NCI-H69 (cell line): Measurements from ENCODE around the gene ADAM12.
A peak's percentile ranks its signal among the peaks of the same experiment; 100 is the strongest.

Experiments used
- DNase-seq: peaks from one replicate; lab custom pipeline; 2025; lab: John Stamatoyannopoulos, UW

ADAM12 gene

DNA sequence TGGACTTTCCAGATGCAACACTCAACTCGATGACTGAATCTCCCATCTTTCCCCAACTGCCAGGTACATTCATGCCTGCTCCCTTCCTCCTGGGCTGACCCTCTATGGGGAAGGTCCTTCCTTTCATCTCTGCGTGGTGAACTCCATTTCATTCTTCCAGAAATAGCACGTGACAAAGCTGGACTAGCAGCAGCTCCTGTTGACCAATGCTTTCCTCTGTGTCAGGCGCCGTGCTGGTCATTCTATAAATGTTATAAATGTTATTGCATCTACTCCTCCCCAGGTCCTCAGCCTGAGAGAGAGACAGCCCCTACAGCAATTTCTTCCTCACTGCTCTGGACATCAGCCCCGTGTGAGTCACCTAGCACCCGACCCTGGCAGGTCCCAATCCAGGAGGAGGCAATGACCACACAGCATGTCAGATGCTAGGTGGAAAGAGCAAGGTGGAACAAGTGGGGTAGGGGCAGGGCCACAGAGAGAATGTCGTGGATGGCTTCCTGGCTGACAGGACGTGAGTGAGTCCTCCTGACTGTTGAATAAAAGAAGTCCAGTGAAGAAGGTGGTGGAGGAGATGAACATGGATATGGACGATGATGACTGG is 178.1 kb downstream of the ADAM12 start:
- no peak for DNase-seq

DNA sequence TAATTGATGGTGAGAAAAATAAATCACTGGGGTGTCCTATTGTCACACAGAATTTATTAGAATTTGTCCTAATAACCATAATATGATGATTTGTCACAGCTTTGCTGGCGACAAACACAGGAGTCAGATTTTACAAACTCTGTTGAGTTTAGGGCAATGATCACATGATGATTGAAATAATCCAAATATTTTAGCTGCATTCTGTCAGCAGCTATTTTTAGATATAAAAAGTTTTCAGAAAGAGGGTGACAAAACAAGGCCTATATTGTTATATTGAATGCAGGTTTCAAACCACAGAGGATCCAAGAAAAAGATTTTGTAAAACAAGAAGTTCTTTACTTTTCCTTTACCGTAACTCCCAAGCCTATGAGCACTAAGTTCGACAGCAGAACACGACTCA is 178.8 kb downstream of the ADAM12 start:
- no peak for DNase-seq

DNA sequence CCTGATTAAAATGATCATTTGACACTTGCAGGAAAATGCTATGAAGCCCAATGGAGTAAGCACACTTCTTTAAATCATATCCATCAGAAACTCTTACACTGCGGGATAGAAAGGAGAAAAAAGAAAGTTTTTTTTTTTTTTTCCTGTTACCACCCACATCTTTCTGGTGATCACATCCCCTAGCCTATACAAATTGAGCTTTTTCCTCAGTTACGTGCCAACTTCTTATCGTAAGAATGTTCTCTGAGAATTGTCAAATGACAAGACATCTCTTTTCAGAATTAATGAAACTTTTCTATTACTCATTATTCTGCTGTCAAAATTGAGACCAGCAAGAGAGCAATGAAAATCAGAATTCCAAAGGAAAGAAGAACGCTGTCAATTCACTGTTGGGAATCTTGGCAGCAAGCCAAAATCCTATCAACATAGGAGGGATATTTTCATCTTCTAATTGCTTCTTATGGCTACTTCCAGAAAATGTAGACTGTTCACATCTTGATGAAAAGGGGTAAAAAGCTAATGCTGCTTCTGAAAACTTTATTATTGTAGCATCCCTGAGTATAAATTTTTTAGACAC is 179.5 kb downstream of the ADAM12 start:
- DNase-seq, result peak; percentile 24

DNA sequence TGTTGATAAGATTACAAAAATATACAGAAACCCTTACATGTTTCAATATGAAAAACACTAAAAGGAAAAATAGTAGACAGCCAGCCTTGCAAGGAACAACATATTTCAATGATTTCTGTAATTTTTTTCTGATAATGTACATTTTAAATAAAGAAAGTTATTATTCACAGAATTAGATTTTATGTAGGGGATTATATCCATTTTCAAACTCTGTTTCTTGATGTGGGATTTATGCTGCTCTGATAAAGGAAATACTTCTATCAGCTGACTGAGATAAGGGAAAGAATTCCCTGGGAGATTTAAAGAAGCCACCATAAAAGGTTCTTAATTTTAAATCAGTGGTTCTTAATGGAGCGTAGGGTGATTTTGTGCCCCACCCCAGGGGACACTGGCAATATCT is 180.4 kb downstream of the ADAM12 start:
- no peak for DNase-seq

DNA sequence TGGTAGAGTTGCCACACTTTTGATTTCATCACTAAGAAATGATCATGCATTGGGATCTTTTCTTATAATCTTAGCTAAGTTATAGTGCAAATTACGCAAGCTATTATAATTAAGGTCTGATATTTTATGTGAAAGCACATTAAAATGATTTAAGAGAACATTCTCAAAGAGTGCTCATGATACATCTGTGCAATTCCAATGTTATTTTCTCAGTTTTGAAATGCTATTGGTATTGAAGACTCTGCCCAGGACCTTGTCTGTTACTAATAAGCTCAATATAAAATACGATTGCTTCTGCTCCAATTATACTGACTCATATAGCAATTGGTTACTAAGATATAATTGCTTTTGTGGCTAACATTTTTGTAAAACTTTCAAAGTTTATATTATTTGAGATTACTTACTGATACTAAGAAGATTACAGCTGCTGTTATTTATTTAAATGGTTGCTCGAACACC is 180.9 kb downstream of the ADAM12 start:
- DNase-seq, result no peak

DNA sequence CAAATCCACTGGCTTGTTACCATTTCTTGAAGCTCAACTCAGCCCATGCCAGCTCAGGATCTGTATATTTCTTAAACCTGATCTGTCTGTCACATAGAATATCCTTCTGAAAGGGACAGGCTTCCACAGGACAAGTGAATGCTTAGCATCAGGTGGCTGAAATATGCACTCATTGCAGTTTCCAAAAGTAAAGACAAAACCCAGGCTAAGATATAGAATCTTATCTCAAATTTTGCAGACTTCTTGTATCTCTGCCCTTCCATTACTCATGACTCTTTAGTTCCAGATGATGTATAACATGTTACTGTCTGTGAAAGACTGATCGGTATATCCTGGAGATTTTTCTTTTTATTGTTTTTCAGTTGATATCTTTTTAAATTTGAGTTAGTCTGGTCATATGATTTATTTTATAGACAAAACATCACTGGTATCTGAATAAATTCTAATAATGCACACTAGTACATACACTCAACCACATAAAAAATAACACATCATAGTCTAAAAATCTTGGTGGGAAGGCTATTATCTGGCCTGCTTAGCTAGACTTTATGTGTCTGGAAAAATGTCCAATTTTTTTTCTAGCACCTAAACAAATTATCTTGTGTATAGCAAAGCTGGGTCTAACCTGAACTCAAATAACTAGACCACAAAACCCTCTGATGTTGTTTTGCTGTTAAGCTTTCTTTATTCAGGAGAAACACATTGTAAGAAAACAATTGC is 182.6 kb downstream of the ADAM12 start:
- DNase-seq, result no peak

DNA sequence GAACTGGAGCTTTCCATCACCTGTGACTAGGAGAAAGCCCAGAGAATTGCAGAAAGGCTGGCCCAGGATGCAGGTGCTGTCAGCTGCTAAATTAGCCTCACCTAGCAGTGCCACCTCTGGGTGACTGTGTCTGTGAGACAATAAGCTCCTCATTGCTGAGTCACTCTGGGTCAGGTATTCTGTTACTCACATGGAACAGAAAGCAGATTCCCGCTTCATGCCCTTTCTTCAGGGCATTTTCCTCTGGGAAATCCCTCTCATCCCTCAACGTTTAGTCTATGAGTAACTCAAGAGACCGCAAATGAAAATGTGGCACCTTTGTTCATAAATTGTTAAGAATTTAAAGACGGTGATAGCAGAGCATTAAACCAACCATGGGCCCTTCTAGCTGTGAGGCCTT is 184.0 kb downstream of the ADAM12 start:
- peak; percentile 50 for DNase-seq

DNA sequence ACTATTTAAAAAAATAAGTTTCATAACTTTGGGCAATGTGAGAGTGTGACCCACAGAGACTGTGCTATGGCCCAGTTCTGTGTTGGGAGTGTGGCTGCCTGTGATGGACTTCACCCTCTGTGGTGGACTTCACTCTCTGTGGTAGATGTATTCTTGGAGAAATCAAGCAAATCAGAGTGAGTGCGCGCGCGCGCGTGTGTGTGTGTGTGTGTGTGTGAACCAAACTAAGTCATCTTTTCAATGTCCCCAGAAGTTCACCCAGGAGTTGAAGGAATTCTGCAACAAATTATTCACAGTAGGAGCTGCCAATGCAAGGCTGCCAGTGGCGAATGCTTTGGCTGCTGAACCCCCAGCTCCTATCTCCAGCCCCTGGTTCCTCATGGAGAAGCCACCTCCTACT is 184.5 kb downstream of the ADAM12 start:
- no peak for DNase-seq

DNA sequence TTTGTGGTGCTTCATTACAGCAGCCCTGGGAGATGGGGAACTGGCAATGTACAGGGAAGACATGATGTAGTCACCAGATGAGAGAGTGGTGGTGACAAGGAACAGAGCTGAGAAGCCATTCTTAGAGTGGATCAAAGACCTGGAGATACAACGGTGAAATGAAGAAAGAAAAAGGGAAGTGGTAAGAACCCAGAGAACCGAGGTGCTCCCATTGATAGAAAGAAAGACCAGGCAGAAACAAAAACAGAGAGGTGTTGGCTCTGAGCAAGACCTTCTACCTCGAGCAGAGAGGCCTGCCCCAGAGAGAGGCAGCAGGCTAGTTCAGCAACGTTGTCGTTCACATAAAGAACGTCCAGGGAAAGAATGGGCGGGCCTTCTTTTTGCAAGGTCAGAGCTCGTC is 186.7 kb downstream of the ADAM12 start:
- DNase-seq, result no peak

DNA sequence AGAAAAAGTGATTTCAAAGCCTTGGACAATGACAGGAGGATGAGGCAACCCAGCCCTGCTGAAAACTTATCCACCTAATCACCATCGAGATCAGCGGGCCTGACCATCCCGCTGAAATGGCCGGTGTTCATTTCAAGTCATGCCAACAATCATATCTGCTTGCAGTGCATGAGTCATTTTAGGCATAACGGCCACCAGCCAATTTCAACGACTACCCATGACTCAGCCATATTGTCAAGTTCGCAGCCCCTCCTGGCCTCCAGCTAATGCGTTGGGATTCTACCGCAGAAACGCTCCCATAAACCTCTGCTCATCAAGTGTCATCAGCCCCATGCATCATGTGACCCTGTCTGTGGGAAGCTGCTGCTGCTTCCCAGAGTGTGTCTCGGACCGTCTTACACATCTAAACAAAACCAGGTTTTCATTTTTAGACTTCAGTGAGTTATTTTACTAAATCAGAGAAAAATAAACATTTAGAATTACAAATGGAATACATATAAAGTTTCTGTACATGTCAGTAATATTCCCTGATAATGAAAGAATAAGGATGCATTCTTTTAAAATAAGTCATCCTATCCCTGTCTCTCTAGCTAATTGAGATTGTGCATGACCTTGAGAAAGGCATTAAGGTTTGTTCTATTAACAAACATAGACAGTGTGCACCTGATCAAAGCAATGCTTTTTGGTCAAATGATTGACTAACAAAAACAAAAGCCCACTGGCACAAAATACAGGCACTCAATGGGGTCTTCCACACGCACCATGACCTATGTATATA is 188.9 kb downstream of the ADAM12 start:
- DNase-seq, result no peak

DNA sequence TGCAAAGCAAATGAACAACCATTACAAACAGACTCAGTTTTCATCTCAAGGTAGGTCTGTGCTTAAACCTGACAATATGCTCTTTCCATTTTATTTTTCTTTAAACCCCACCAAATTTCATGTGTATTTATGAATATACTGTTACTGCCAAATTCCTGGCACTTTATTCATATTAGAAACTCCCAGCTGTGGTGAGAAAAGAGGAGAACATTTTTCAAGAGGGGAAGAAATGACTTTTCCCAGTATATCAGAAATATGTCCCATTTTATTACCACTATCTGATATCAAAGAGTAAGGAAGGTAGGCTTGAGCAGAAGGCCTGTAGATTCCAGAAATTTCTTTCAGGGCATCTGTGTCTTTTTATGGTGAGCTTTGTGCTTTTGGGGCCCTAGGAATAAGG is 189.6 kb downstream of the ADAM12 start:
- DNase-seq, result no peak

DNA sequence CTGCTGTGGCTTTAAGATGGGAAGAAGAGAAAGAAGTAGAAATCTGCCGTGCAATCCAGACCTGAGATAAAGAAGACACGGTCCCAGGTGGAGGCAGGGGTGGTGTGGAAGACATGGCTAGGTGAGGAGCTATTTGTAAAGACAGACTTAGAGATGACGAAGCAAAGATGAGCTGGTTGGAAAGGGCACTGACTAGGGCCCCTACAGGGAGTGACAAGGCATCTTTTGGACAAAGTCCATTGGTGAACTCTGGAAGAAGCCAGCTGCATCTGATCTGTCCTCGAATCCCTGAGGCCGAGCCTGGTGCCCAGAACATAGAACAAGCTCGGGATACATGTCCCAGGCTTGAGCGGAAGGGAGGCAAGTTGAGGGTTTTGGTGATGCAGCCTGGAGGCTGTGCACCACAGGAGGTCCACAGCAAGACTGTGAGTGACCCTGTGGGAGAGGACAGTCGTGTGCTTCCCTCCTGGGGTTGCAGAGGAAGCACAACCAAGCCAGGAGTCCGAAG is 191.2 kb downstream of the ADAM12 start:
- DNase-seq, result no peak

DNA sequence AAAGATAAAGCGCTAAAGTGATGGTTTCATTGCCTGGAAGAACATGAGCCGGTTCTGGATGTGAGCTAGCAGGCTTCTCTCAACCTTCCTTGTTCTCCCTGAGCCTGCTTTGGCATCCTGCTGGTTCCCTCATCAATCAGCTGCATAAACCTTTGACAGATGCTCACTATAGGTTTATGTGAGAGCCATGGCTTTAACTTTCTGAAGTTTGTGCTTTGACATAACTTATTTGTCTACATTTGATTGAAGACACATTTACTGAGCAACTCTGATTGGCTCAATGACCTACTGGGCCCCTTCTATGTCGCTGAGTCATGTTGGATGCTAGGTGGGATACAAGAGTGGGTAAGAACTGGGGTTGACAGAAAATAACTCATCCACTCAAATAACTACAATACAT is 192.0 kb downstream of the ADAM12 start:
- no peak for DNase-seq

DNA sequence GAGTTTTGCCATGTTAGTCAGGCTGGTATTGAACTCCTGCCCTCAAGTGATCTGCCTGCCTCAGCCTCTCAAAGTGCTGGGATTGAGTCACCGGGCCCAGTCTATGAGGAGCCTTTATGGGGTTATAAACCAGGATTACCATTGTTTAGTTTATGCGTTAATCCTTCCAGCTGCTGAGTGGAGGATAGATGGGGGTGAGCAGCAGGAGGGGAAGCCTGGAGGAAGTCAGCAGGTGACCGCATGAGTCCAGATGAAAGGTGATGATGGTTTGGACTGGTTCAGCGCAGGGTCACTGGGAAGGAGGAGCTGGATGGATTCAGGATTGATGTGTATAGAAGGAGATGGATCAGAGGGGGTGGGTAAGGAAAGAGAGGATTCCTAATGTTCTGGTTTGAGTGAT is 197.1 kb downstream of the ADAM12 start:
- no peak for DNase-seq

DNA sequence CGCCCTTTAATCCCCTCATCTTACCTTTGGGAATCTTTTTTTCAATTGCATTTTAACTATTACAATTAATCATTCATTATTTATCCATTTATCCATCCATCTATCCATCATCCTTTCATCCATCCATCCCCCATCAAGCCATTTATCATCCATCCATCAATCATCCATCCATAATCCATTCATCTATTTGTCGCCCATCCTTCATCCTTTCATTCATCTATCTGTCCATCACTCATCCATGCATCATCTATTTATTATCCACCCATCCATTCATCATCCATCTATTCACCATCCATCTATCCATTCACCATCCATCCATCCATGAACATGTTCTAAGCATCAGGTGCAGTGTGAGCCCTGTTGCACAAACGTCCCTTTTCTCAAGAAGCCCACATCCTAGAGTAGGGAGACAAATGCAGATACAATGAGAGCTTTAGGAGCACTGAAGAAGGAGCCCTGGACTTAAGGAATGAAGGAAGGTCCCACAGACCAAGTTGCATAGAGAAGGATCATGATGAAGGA is 199.5 kb downstream of the ADAM12 start:
- no peak for DNase-seq

DNA sequence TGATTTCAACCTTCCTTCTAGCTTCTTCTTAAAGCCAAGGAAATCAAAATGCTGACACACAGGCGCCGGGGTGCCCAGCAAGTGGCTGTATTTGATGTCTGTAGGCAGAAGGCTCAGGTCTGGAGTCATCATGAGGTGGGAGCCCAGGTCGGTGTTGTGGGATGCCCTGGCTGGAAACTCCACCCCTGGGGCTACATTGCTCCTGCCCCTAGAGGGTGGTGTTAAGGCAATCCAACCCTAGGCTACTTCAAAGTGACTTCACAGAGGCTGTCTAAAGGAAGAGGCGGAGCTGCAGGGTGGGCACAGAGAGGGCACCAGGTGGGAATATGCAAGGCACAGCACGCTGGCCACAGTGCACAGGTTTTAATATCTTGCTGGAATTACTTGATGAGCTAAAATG is 200.9 kb downstream of the ADAM12 start:
- DNase-seq, result no peak

DNA sequence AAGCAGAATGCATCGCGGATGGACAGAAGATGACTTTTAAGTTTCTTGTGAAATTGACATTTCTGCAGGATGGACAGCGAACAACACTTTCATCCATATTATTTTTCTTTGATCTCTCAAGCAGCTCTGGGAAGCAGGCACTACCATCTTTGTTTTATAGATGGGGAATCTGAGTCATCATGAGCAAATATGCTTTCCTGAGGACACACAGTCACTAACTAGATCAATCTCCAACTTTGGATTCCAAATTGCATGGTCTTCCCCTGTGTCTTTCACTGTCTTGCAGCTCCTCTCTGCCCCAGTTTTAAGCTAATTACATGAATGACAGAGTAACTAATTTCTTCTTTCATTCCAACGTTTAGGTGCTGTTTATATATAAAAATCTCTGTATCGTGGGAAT is 201.5 kb downstream of the ADAM12 start:
- no peak for DNase-seq

DNA sequence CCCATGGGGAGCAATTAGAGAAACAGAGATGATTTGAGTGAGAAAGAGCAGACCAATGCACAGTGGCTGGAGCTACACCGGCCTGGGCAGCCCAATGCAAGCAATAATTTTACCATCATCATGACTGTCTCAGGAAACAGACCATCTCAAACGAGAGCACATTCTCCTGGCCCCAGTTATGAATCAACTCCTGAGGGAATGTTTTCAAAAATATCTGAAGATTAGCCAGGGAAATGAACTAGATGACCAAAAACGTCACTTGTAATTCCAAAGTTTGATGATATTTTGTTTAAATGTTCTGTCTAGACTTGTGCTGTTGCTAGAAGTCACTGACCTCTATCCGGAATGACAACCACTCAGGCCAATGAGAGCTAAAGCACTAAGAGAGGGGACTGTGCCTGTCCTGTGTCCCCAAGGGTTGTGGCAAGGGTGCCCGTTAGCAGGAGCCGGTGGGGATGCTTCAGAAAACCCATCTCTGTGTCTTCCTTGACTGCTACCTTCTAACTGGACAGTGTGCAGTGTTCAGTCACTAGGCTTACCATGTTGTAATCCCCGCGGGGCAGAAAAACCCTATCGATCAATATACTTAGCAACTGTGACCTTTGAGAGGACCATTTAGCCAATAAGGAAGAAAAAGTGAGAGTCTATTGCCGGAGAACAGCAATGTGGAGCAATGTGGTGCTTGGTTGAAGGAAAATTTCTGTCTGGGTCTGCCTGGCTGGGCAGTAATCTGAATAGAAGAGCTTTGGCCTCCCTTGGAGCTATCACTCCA is 202.4 kb downstream of the ADAM12 start:
- no peak for DNase-seq

DNA sequence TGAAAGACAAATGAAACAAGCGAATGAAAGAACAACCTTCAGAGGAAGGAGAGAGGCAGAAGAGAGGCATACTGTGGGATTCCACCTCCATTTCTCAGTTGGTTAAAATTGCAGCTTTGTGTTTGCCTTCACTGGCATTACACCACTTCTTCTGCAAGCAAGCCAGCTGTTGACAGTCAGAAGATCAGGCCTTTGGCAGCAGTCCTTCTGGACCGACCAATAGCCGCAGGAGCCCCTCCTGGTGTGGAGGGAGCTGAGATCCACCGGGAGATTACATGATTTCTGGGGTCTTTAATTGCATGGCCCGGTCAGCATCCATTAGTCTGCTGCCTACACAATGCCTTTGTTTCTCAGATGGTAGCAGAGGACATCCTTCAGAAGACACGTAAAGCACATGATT is 206.7 kb downstream of the ADAM12 start:
- no peak for DNase-seq

DNA sequence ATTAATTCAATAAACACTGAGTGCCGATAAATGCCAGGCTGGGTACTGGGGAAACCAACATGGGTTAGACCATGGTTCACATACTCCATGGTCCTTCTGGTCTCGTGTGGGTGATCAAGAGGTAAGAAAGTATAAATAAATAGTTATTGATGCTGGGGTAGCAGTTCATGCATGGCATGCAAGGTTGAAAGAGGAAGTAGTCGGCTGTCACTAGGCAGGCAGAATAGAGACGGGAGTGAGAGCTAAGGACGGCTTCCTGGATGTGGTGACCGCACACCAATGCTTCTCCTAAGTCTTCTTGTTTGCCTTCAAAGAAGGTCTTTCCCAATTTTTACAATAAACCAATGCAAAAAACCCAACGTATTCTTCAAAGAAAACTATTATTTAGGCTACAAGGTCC is 208.6 kb downstream of the ADAM12 start:
- DNase-seq, result no peak

DNA sequence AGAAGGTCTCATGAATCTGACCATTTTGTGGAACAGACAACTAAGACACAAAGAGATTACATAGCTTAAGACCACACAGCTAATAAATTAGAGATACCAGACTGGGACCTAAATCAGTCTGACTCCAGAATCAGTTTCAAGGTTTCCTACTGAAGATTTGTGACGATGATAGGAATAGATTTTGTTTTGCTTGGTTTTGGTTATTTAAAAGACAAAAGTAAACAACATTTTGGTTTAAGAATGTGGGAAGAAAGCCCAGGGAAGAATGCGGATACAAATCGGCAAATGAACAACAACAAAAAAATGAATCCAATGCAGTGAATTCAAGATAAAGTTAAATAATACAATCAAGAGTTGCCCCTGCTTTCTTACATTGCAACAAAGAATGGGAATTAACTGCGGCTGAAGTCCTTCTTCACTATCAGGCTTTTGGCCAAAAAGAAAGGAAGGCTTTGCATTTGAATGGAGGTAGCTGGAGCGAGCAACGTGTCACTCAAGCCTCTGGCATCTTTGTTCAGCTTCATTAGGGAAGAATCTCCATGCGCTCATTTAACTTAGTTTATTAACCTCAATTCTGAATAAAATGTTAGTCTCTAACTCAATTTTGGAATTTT is 210.8 kb downstream of the ADAM12 start:
- no peak for DNase-seq
